ENCODE results near the gene QRICH1.
"Not testable (repeated sequence)": the region's sequence is repeated elsewhere in the genome, so short reads cannot be mapped to it uniquely, and the experiment has no call there.

QRICH1 gene

GRCh38 chr3:49021213-49021812 is 72.6 kb downstream of the QRICH1 start:
- FAIRE-seq (peak; percentile 96), DNase-seq (ENCODE audit: extremely low spot score, insufficient read length, low read depth) (peak; percentile 87)

- no peak for DNase-seq (ENCODE audit: extremely low spot score, insufficient read length, low read depth)
These were observed 73.3 kb downstream of the QRICH1 start for GRCh38 chr3:49020330-49021212.

GRCh38 chr3:49019941-49020329 is 73.9 kb downstream of the QRICH1 start:
- DNase-seq (ENCODE audit: extremely low spot score, insufficient read length, low read depth) (no peak), FAIRE-seq (no peak)

More at GRCh38 chr3:49020330-49021212, 73.3 kb downstream of the QRICH1 start:
- peak; percentile 67 for FAIRE-seq

GRCh38 chr3:49018707-49019006 is 75.2 kb downstream of the QRICH1 start:
- FAIRE-seq: no peak

GRCh38 chr3:49017971-49018706 is 75.7 kb downstream of the QRICH1 start, which contains the start of gene DALRD3:
TSS of gene DALRD3 (minus strand) at chr3:49018580. CDS start at chr3:49018564, 16 bp downstream.
- FAIRE-seq: peak; percentile 50
- no peak for DNase-seq (ENCODE audit: extremely low spot score, insufficient read length, low read depth)

More at GRCh38 chr3:49018707-49019006, 75.2 kb downstream of the QRICH1 start:
- DNase-seq (ENCODE audit: extremely low spot score, insufficient read length, low read depth): no peak

GRCh38 chr3:49017229-49017970 is 76.5 kb downstream of the QRICH1 start:
- FAIRE-seq (no peak), DNase-seq (ENCODE audit: extremely low spot score, insufficient read length, low read depth) (no peak)

GRCh38 chr3:49016414-49017228 is 77.2 kb downstream of the QRICH1 start:
- no peak for FAIRE-seq

GRCh38 chr3:49015765-49016164 is 78.1 kb downstream of the QRICH1 start:
- FAIRE-seq: no peak

More at GRCh38 chr3:49016414-49017228, 77.2 kb downstream of the QRICH1 start:
- DNase-seq (ENCODE audit: extremely low spot score, insufficient read length, low read depth): no peak

GRCh38 chr3:49015072-49015471 is 78.8 kb downstream of the QRICH1 start:
- no peak for DNase-seq (ENCODE audit: extremely low spot score, insufficient read length, low read depth)
- no peak for FAIRE-seq

More at GRCh38 chr3:49015765-49016164, 78.1 kb downstream of the QRICH1 start:
- no peak for DNase-seq (ENCODE audit: extremely low spot score, insufficient read length, low read depth)

- FAIRE-seq (peak; percentile 53), DNase-seq (ENCODE audit: extremely low spot score, insufficient read length, low read depth) (no peak)
These were observed 79.9 kb downstream of the QRICH1 start for GRCh38 chr3:49013738-49014660.

- DNase-seq (ENCODE audit: extremely low spot score, insufficient read length, low read depth) (no peak), FAIRE-seq (no peak)
These were observed 80.6 kb downstream of the QRICH1 start for GRCh38 chr3:49013113-49013737.

GRCh38 chr3:49012441-49013017 is 81.3 kb downstream of the QRICH1 start:
- FAIRE-seq: no peak

GRCh38 chr3:49009396-49009795 is 84.5 kb downstream of the QRICH1 start:
- no peak for DNase-seq (ENCODE audit: extremely low spot score, insufficient read length, low read depth)
- FAIRE-seq: no peak

More at GRCh38 chr3:49012441-49013017, 81.3 kb downstream of the QRICH1 start:
- no peak for DNase-seq (ENCODE audit: extremely low spot score, insufficient read length, low read depth)

GRCh38 chr3:49008627-49009026 is 85.2 kb downstream of the QRICH1 start:
- FAIRE-seq; DNase-seq (ENCODE audit: extremely low spot score, insufficient read length, low read depth): not testable (repeated sequence)

- peak; percentile 87 for FAIRE-seq
- peak; percentile 77 for DNase-seq (ENCODE audit: extremely low spot score, insufficient read length, low read depth)
These were observed 85.9 kb downstream of the QRICH1 start for GRCh38 chr3:49007771-49008528.

GRCh38 chr3:49007068-49007770 is 86.7 kb downstream of the QRICH1 start, which contains the start of gene WDR6:
TSS of gene WDR6 (plus strand) at chr3:49007391. CDS start at chr3:49007432, 41 bp downstream.
- FAIRE-seq (peak; percentile 100), DNase-seq (ENCODE audit: extremely low spot score, insufficient read length, low read depth) (peak; percentile 96)

All from GM18507 (cell line).